Cerebellar nuclear complex (tissue), 1 donor: ENCODE data around the gene FER1L5.

Experiments
- DNase-seq, 2 experiments: peaks; one replicate each; lab custom pipeline; 2025; lab: John Stamatoyannopoulos, UW

The FER1L5 gene

GRCh38 chr2:96681540-96681939 is 39.0 kb downstream of the FER1L5 start:
- no peak for DNase-seq

- no peak for DNase-seq
Measured at GRCh38 chr2:96683307-96683706, 40.7 kb downstream of the FER1L5 start.

- DNase-seq, result no peak
Measured at GRCh38 chr2:96683972-96684820, 41.6 kb downstream of the FER1L5 start.

GRCh38 chr2:96684883-96685576 is 42.5 kb downstream of the FER1L5 start:
- no peak for DNase-seq

- peak in 1 of 2 experiments; percentile 12 for DNase-seq
Measured at GRCh38 chr2:96685577-96686459, 43.3 kb downstream of the FER1L5 start.

GRCh38 chr2:96687266-96687665 is 44.7 kb downstream of the FER1L5 start:
- no peak for DNase-seq

- DNase-seq, result no peak
Measured at GRCh38 chr2:96687711-96688640, 45.4 kb downstream of the FER1L5 start.

- DNase-seq, result no peak
Measured at GRCh38 chr2:96688649-96689430, 46.3 kb downstream of the FER1L5 start.

GRCh38 chr2:96689431-96689991 is 46.9 kb downstream of the FER1L5 start:
- no peak for DNase-seq

GRCh38 chr2:96690306-96691021 is 47.9 kb downstream of the FER1L5 start:
- DNase-seq, result no peak

- no peak for DNase-seq
Measured at GRCh38 chr2:96691022-96691612, 48.6 kb downstream of the FER1L5 start.

GRCh38 chr2:96692094-96692971 is 49.8 kb downstream of the FER1L5 start:
- no peak for DNase-seq

GRCh38 chr2:96693286-96694200 is 51.0 kb downstream of the FER1L5 start:
- DNase-seq, result no peak

GRCh38 chr2:96694279-96694678 is 51.7 kb downstream of the FER1L5 start:
- no peak for DNase-seq

GRCh38 chr2:96694816-96695455 is 52.4 kb downstream of the FER1L5 start:
- DNase-seq, result no peak

- DNase-seq, result no peak
Measured at GRCh38 chr2:96695602-96696001, 53.0 kb downstream of the FER1L5 start.
